Ovary (tissue), 3 donors: ENCODE measurements around the gene FGD4.

Source experiments
- CTCF ChIP-seq, 3 donors: fragments of 450-650 bp in 2 of 3; fragments of 200-600 bp in 1 of 3; IDR thresholded peaks; one replicate each; pipeline versions ENCODE4 v1.5.1 to v1.8.0; 2016 to 2022; ENCODE audit warnings: antibody characterized with exemption in 3 of 3, mild to moderate bottlenecking in 1 of 3
- EP300 ChIP-seq: sonication (generic); formaldehyde crosslinking; IDR thresholded peaks from one replicate; pipeline ENCODE4 v1.6.1; 2017; ENCODE audit warnings: antibody characterized with exemption
- POLR2A ChIP-seq: fragments of 450-650 bp; IDR thresholded peaks from one replicate; pipeline ENCODE4 v1.6.1; 2017; ENCODE audit warnings: antibody characterized with exemption, mild to moderate bottlenecking, moderate library complexity
- donor health status: DM: no; HTN: no; CAD: no.

GRCh38 chr12:32507942-32508320 is 108.6 kb downstream of the FGD4 start:
- TF ChIP-seq CTCF (IDR thresholded peaks at IDR 0.05) (no peak), POLR2A (no peak), EP300 (no peak)
